DND-41 (cell line): ENCODE measurements around the gene GARS1.

Experiments
- ATAC-seq: fragments of 200-7000 bp; cut with Tn5 transposase; 3 replicates; pipeline ENCODE4 v1.9.1; 2021; ENCODE audit warnings: low read depth; ENCODE audit not compliant: insufficient read depth
- DNase-seq: peaks from one replicate; pipeline ENCODE4 v3.0.0-alpha.2; 2020
- H2AFZ ChIP-seq: 2 replicates; pipeline ENCODE4 v1.6.0; 2012; ENCODE audit warnings: low read depth, low read length
- H3K27ac ChIP-seq: 2 replicates; pipeline ENCODE4 v1.5.1; 2012; ENCODE audit warnings: low read length, inconsistent platforms
- H3K27me3 ChIP-seq: fragments of 200-600 bp; sonication (generic); 2 replicates; pipeline ENCODE4 v1.6.0; 2012; ENCODE audit warnings: low read length, mild to moderate bottlenecking, inconsistent platforms; ENCODE audit not compliant: insufficient read depth, poor library complexity
- H3K36me3 ChIP-seq: 2 replicates; pipeline ENCODE4 v1.5.1; 2012; ENCODE audit warnings: low read length, inconsistent platforms; ENCODE audit not compliant: insufficient read depth
- H3K4me1 ChIP-seq: 2 replicates; pipeline ENCODE4 v1.5.1; 2012; ENCODE audit warnings: mild to moderate bottlenecking, low read length; ENCODE audit not compliant: insufficient read depth
- H3K4me2 ChIP-seq: 2 replicates; pipeline ENCODE4 v1.6.0; 2012; ENCODE audit warnings: mild to moderate bottlenecking, moderate library complexity, low read length, inconsistent platforms; ENCODE audit not compliant: insufficient read depth
- H3K4me3 ChIP-seq, 2 experiments: fragments of 200-600 bp in 1 of 2; shearing (Covaris generic) in 1 of 2; 2 replicates each; pipeline ENCODE4 v1.5.1; 2012 to 2016; ENCODE audit warnings: inconsistent platforms in 2 of 2, low read length in 2 of 2, mild to moderate bottlenecking in 2 of 2, low read depth in 1 of 2, moderate library complexity in 1 of 2
- H3K79me2 ChIP-seq: 2 replicates; pipeline ENCODE4 v1.6.0; 2012; ENCODE audit warnings: low read length, inconsistent platforms; ENCODE audit not compliant: insufficient read depth
- H3K9ac ChIP-seq: 2 replicates; pipeline ENCODE4 v1.6.0; 2012; ENCODE audit warnings: low read depth, mild to moderate bottlenecking, inconsistent platforms, low read length, moderate library complexity
- H3K9me3 ChIP-seq: 2 replicates; pipeline ENCODE4 v1.5.1; 2012; ENCODE audit warnings: low read length, moderate library complexity, mild to moderate bottlenecking, inconsistent platforms; ENCODE audit not compliant: insufficient read depth, severe bottlenecking
- H4K20me1 ChIP-seq: 2 replicates; pipeline ENCODE4 v1.6.0; 2012; ENCODE audit warnings: low read length; ENCODE audit not compliant: insufficient read depth
- EZH2 ChIP-seq: IDR thresholded peaks from 3 replicates; pipeline ENCODE4 v1.6.1; 2012; ENCODE audit warnings: borderline replicate concordance, low read depth, mild to moderate bottlenecking, moderate library complexity, low read length, inconsistent platforms; ENCODE audit not compliant: severe bottlenecking
- TF ChIP-seq, protein P1 (sequence below): IDR thresholded peaks from 2 replicates; pipeline ENCODE4 v1.5.1; 2012; ENCODE audit warnings: borderline replicate concordance, low read length, moderate library complexity, mild to moderate bottlenecking; ENCODE audit not compliant: poor library complexity, severe bottlenecking; ENCODE audit errors: extremely low read depth

Gene GARS1

GRCh38 chr7:30664184-30664885 lies 69.7 kb downstream of the GARS1 start:
- Histone ChIP-seq H3K79me2 (no peaks in the 10 kb centered on the region), H3K27me3 (no peaks in the 10 kb centered on the region), H2AFZ (no peak overlapping the region), H3K4me2 (no peak overlapping the region), H3K27ac (no peak overlapping the region), H3K9ac (no peak overlapping the region), H3K4me3 (no peak overlapping the region), H3K9me3 (no peaks in the 10 kb centered on the region), H3K4me1 (no peaks in the 10 kb centered on the region), H3K36me3 (no peaks in the 10 kb centered on the region), H4K20me1 (no peaks in the 10 kb centered on the region)
- DNase-seq (no peak), ATAC-seq (no peak)
- TF ChIP-seq, protein P1, sequence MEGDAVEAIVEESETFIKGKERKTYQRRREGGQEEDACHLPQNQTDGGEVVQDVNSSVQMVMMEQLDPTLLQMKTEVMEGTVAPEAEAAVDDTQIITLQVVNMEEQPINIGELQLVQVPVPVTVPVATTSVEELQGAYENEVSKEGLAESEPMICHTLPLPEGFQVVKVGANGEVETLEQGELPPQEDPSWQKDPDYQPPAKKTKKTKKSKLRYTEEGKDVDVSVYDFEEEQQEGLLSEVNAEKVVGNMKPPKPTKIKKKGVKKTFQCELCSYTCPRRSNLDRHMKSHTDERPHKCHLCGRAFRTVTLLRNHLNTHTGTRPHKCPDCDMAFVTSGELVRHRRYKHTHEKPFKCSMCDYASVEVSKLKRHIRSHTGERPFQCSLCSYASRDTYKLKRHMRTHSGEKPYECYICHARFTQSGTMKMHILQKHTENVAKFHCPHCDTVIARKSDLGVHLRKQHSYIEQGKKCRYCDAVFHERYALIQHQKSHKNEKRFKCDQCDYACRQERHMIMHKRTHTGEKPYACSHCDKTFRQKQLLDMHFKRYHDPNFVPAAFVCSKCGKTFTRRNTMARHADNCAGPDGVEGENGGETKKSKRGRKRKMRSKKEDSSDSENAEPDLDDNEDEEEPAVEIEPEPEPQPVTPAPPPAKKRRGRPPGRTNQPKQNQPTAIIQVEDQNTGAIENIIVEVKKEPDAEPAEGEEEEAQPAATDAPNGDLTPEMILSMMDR = no peak
- no peak for TF ChIP-seq EZH2

DNA sequence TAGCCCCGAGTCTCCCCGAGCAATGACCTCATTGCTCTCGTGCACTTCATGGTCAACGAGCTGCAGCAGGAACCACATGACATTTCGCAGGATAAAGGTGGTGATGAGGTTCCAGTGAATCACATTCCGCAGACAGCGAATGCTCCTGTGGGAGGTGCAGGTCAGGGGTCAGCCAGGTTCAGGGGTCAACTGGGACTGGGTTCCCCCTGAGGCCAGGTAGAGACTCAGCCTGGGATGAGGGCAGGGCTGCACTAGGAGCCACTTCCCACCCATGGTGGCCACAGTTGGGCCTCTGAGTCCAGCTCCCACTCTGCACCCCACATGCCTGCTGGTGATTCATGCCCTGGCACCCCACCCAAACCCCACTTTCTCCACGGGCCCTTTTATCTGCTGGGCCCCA lies 70.4 kb downstream of the GARS1 start:
- ATAC-seq (no peak), DNase-seq (no peak)
- Histone ChIP-seq H3K79me2 (no peaks in the 10 kb centered on the region), H3K4me2 (no peak overlapping the region), H3K9ac (no peak overlapping the region), H3K27me3 (no peaks in the 10 kb centered on the region), H3K9me3 (no peaks in the 10 kb centered on the region), H3K27ac (no peak overlapping the region), H3K36me3 (no peaks in the 10 kb centered on the region), H2AFZ (no peak overlapping the region), H3K4me1 (no peaks in the 10 kb centered on the region), H4K20me1 (no peaks in the 10 kb centered on the region; the same call in 1 of the 2 replicates), H3K4me3 (no peak overlapping the region)
- TF ChIP-seq EZH2 = no peak
- TF ChIP-seq, protein P1 = no peak

- Histone ChIP-seq H3K27ac (no peak overlapping the region), H2AFZ (no peak overlapping the region), H3K9me3 (no peaks in the 10 kb centered on the region), H3K4me3 (no peak overlapping the region), H3K4me2 (no peak overlapping the region), H3K79me2 (no peaks in the 10 kb centered on the region), H3K27me3 (no peaks in the 10 kb centered on the region), H3K4me1 (no peaks in the 10 kb centered on the region), H4K20me1 (no peaks in the 10 kb centered on the region; the same call in 1 of the 2 replicates), H3K36me3 (no peaks in the 10 kb centered on the region), H3K9ac (no peak overlapping the region)
- ATAC-seq = no peak
- DNase-seq = no peak
- TF ChIP-seq EZH2 = no peak
- TF ChIP-seq, protein P1 = no peak
Measured at GRCh38 chr7:30665449-30665848, 70.8 kb downstream of the GARS1 start.

GRCh38 chr7:30667172-30667571 lies 72.5 kb downstream of the GARS1 start:
- no peak overlapping the region for H3K4me2 ChIP-seq
- no peaks in the 10 kb centered on the region for H3K36me3 ChIP-seq
- ATAC-seq = no peak
- no peaks in the 10 kb centered on the region for H3K9me3 ChIP-seq
- H3K79me2 ChIP-seq = no peaks in the 10 kb centered on the region
- H3K9ac ChIP-seq = no peak overlapping the region
- TF ChIP-seq EZH2 = no peak
- TF ChIP-seq, protein P1 = no peak
- no peak overlapping the region for H2AFZ ChIP-seq
- no peaks in the 10 kb centered on the region; the same call in 1 of the 2 replicates for H4K20me1 ChIP-seq
- no peak overlapping the region for H3K27ac ChIP-seq
- H3K27me3 ChIP-seq = no peaks in the 10 kb centered on the region
- H3K4me1 ChIP-seq = no peaks in the 10 kb centered on the region
- DNase-seq = no peak
- H3K4me3 ChIP-seq = no peak overlapping the region
